ENCODE data around the gene KLF2.

GRCh38 chr19:16366433-16367260, 42.0 kb downstream of the KLF2 start:
- TF ChIP-seq, protein P1, sequence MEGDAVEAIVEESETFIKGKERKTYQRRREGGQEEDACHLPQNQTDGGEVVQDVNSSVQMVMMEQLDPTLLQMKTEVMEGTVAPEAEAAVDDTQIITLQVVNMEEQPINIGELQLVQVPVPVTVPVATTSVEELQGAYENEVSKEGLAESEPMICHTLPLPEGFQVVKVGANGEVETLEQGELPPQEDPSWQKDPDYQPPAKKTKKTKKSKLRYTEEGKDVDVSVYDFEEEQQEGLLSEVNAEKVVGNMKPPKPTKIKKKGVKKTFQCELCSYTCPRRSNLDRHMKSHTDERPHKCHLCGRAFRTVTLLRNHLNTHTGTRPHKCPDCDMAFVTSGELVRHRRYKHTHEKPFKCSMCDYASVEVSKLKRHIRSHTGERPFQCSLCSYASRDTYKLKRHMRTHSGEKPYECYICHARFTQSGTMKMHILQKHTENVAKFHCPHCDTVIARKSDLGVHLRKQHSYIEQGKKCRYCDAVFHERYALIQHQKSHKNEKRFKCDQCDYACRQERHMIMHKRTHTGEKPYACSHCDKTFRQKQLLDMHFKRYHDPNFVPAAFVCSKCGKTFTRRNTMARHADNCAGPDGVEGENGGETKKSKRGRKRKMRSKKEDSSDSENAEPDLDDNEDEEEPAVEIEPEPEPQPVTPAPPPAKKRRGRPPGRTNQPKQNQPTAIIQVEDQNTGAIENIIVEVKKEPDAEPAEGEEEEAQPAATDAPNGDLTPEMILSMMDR (IDR thresholded peaks at IDR 0.05) = no peak
- no peak for TF ChIP-seq POLR2A (IDR thresholded peaks at IDR 0.05)
